Neural cell (in vitro differentiated cells): ENCODE data around the gene CNOT6. TPM values are rescaled to one million over a fixed set of nuclear protein-coding genes. Genes with fewer than 3 reads are reported as not detected.

Source experiments
- H2AFZ ChIP-seq: fragments of 200-600, 300-800 bp; sonication (generic), shearing (Covaris generic); 2 replicates; pipeline ENCODE4 v1.6.0; 2014; ENCODE audit warnings: low read depth, mild to moderate bottlenecking, antibody characterized with exemption, low read length, moderate library complexity
- H3F3A ChIP-seq: fragments of 200-600 bp; shearing (Covaris generic); 2 replicates; pipeline ENCODE4 v1.6.1; 2016; ENCODE audit warnings: mild to moderate bottlenecking, moderate library complexity, mixed read lengths, antibody characterized with exemption, low read length; ENCODE audit not compliant: insufficient read depth, poor library complexity, severe bottlenecking
- H3K27ac ChIP-seq: fragments of 200-600, 300-800 bp; sonication (generic), shearing (Covaris generic); 2 replicates; pipeline ENCODE4 v1.5.1; 2014; ENCODE audit warnings: mild to moderate bottlenecking, low read length, moderate library complexity
- H3K27me3 ChIP-seq: fragments of 300-800, 200-600 bp; sonication (generic), shearing (Covaris generic); 2 replicates; pipeline ENCODE4 v1.6.0; 2014; ENCODE audit warnings: mild to moderate bottlenecking, low read depth, low read length, moderate library complexity; ENCODE audit not compliant: insufficient read depth
- H3K36me3 ChIP-seq: fragments of 300-800, 200-600 bp; sonication (generic), shearing (Covaris generic); 2 replicates; pipeline ENCODE4 v1.5.1; 2014; ENCODE audit warnings: mild to moderate bottlenecking, antibody characterized with exemption, low read length, moderate library complexity; ENCODE audit not compliant: insufficient read depth
- H3K4me2 ChIP-seq: fragments of 300-800, 200-600 bp; sonication (generic), shearing (Covaris generic); 2 replicates; pipeline ENCODE4 v1.6.0; 2014; ENCODE audit warnings: mild to moderate bottlenecking, low read length
- H3K4me3 ChIP-seq: fragments of 300-800, 200-600 bp; sonication (generic), shearing (Covaris generic); 2 replicates; pipeline ENCODE4 v1.5.1; 2014; ENCODE audit warnings: mild to moderate bottlenecking, low read length, moderate library complexity
- H3K79me2 ChIP-seq: fragments of 200-600 bp; shearing (Covaris generic); replicated peaks from 2 replicates; pipeline ENCODE4 v1.6.0; 2014; ENCODE audit warnings: mild to moderate bottlenecking, low read length, moderate library complexity; ENCODE audit not compliant: insufficient read depth
- H3K9ac ChIP-seq: fragments of 300-800, 200-600 bp; sonication (generic), shearing (Covaris generic); 2 replicates; pipeline ENCODE4 v1.6.1; 2016; ENCODE audit warnings: mild to moderate bottlenecking, low read length, mixed read lengths
- H3K9me2 ChIP-seq: fragments of 200-600 bp; shearing (Covaris generic); 2 replicates; pipeline ENCODE4 v1.6.1; 2016; ENCODE audit warnings: mild to moderate bottlenecking, low read length, mixed read lengths; ENCODE audit not compliant: insufficient read depth
- H3K9me3 ChIP-seq: fragments of 200-600, 300-800 bp; sonication (generic), shearing (Covaris generic); 2 replicates; pipeline ENCODE4 v1.6.1; 2016; ENCODE audit warnings: mild to moderate bottlenecking, mixed run types, low read length, moderate library complexity, mixed read lengths
- H4K20me1 ChIP-seq: fragments of 200-600 bp; shearing (Covaris generic); 2 replicates; pipeline ENCODE4 v1.6.1; 2016; ENCODE audit warnings: mild to moderate bottlenecking, mixed run types; ENCODE audit not compliant: insufficient read depth
- CTCF ChIP-seq: fragments of 450-650 bp; IDR thresholded peaks from 2 replicates; pipeline ENCODE4 v1.5.1; 2014; ENCODE audit warnings: antibody characterized with exemption, mild to moderate bottlenecking, moderate library complexity; ENCODE audit not compliant: poor library complexity, severe bottlenecking
- EP300 ChIP-seq: fragments of 450-650 bp; conservative IDR thresholded peaks from 2 replicates; pipeline ENCODE4 v1.6.1; 2014; ENCODE audit warnings: antibody characterized with exemption, mild to moderate bottlenecking, moderate library complexity; ENCODE audit not compliant: poor library complexity, severe bottlenecking
- EZH2 ChIP-seq: fragments of 200-600, 300-800 bp; shearing (Covaris generic), sonication (generic); IDR thresholded peaks from 2 replicates; pipeline ENCODE4 v1.6.1; 2014; ENCODE audit warnings: antibody characterized with exemption, low read length, borderline replicate concordance, mild to moderate bottlenecking; ENCODE audit not compliant: insufficient read depth, poor library complexity, severe bottlenecking
- MXI1 ChIP-seq: fragments of 450-650 bp; conservative IDR thresholded peaks from 2 replicates; pipeline ENCODE4 v1.6.1; 2014; ENCODE audit warnings: antibody characterized with exemption, mild to moderate bottlenecking; ENCODE audit not compliant: poor library complexity, severe bottlenecking
- RAD21 ChIP-seq: fragments of 450-650 bp; conservative IDR thresholded peaks from 2 replicates; pipeline ENCODE4 v1.6.1; 2014; ENCODE audit warnings: antibody characterized with exemption, mild to moderate bottlenecking, moderate library complexity
- REST ChIP-seq: IDR thresholded peaks from 2 replicates; pipeline ENCODE4 v1.6.1; 2012; ENCODE audit warnings: borderline replicate concordance
- SMC3 ChIP-seq: fragments of 450-650 bp; conservative IDR thresholded peaks from 2 replicates; pipeline ENCODE4 v1.6.1; 2014; ENCODE audit warnings: antibody characterized with exemption, mild to moderate bottlenecking, moderate library complexity; ENCODE audit not compliant: poor library complexity
- TAF1 ChIP-seq: IDR thresholded peaks from 2 replicates; pipeline ENCODE4 v1.6.1; 2012; ENCODE audit warnings: low read depth
- polyA plus RNA-seq: library from polyadenylated mRNA; depleted of rRNA; stranded (reverse); fragments of >200 nt; gene quantifications from 2 replicates; pipeline ENCODE4 v1.2.3, GENCODE V29; 2014

CNOT6 gene
- polyA plus RNA-seq, 1 donor from 2014 or later: 43.0 TPM

- peaks cover 3% of the 10 kb centered on the region for H3K27me3 ChIP-seq
- no peaks in the 10 kb centered on the region for H3K36me3 ChIP-seq
- H3K4me3 ChIP-seq: peak overlapping the region; percentile 72
- TF ChIP-seq REST: no peak
- no peak for TF ChIP-seq RAD21
- no peak for TF ChIP-seq CTCF
- no peak for TF ChIP-seq SMC3
- H2AFZ ChIP-seq: no peak overlapping the region
- H3K79me2 ChIP-seq: no peaks in the 10 kb centered on the region
- H3K27ac ChIP-seq: no peak overlapping the region
- no peaks in the 10 kb centered on the region for H3K9me3 ChIP-seq
- H3K4me2 ChIP-seq: peak overlapping the region; percentile 51
- H4K20me1 ChIP-seq: no peaks in the 10 kb centered on the region
- peak overlapping the region; percentile 38 for H3K9ac ChIP-seq
- H3K9me2 ChIP-seq: no peaks in the 10 kb centered on the region
- no peaks in the 10 kb centered on the region for H3F3A ChIP-seq
Measured at GRCh38 chr5:180618487-180618828, 124.3 kb downstream of the CNOT6 start.

- Histone ChIP-seq H2AFZ (no peak overlapping the region), H3K4me2 (peak overlapping the region; percentile 51), H3K79me2 (no peaks in the 10 kb centered on the region), H3F3A (no peaks in the 10 kb centered on the region), H3K36me3 (no peaks in the 10 kb centered on the region), H3K9me3 (no peaks in the 10 kb centered on the region), H3K9ac (peak overlapping the region; percentile 38), H3K9me2 (no peaks in the 10 kb centered on the region), H3K27ac (no peak overlapping the region), H3K27me3 (peaks cover 3% of the 10 kb centered on the region), H4K20me1 (no peaks in the 10 kb centered on the region), H3K4me3 (peak overlapping the region; percentile 72)
- TF ChIP-seq SMC3: peak; percentile 56
- no peak for TF ChIP-seq TAF1
- TF ChIP-seq EP300: peak; percentile 21
- TF ChIP-seq CTCF: peak; percentile 81
- no peak for TF ChIP-seq EZH2
- TF ChIP-seq MXI1: no peak
Measured at GRCh38 chr5:180618829-180619562, 124.8 kb downstream of the CNOT6 start.
